RWPE2 (cell line): ENCODE measurements around the gene BFSP1.

Experiments used
- ATAC-seq: fragments of 200-7000 bp; cut with Tn5 transposase; 3 replicates; pipeline ENCODE4 v1.9.1; 2021; ENCODE audit warnings: low read depth
- DNase-seq: peaks from one replicate; pipeline ENCODE4 v3.0.0-alpha.2; 2020; ENCODE audit warnings: low spot score
- H3K27ac ChIP-seq: fragments of 450-650 bp; 2 replicates; pipeline ENCODE4 v1.5.1; 2017; ENCODE audit warnings: mild to moderate bottlenecking; ENCODE audit not compliant: poor library complexity, severe bottlenecking
- H3K27me3 ChIP-seq: fragments of 250-450 bp; sonication (Bioruptor Pico); 2 replicates; pipeline ENCODE4 v1.5.1; 2021; ENCODE audit warnings: mild to moderate bottlenecking, moderate library complexity; ENCODE audit not compliant: insufficient read depth, poor library complexity, severe bottlenecking
- H3K36me3 ChIP-seq: fragments of 250-450 bp; sonication (Bioruptor Pico); 2 replicates; pipeline ENCODE4 v1.5.1; 2020; ENCODE audit warnings: low read depth, mild to moderate bottlenecking, moderate library complexity
- H3K4me1 ChIP-seq: fragments of 250-450 bp; sonication (Bioruptor Pico); 2 replicates; pipeline ENCODE4 v1.5.1; 2021; ENCODE audit warnings: mild to moderate bottlenecking, moderate library complexity; ENCODE audit not compliant: insufficient read depth, poor library complexity, severe bottlenecking
- H3K4me3 ChIP-seq: fragments of 250-450 bp; sonication (Bioruptor Pico); 2 replicates; pipeline ENCODE4 v1.5.1; 2021; ENCODE audit warnings: mild to moderate bottlenecking, moderate library complexity; ENCODE audit not compliant: severe bottlenecking
- H3K9me3 ChIP-seq: fragments of 250-450 bp; sonication (Bioruptor Pico); 2 replicates; pipeline ENCODE4 v1.5.1; 2021; ENCODE audit warnings: mild to moderate bottlenecking, moderate library complexity; ENCODE audit not compliant: severe bottlenecking
- CTCF ChIP-seq: fragments of 450-650 bp; IDR thresholded peaks from one replicate; pipeline ENCODE4 v1.5.1; 2017; ENCODE audit warnings: mild to moderate bottlenecking, moderate library complexity; ENCODE audit not compliant: poor library complexity, severe bottlenecking

Gene BFSP1

GRCh38 chr20:17468073-17468840, 62.9 kb downstream of the BFSP1 start:
- H3K4me3 ChIP-seq, result no peak overlapping the region
- no peak for ATAC-seq
- no peaks in the 10 kb centered on the region for H3K4me1 ChIP-seq
- DNase-seq, result no peak
- no peaks in the 10 kb centered on the region for H3K9me3 ChIP-seq
- no peaks in the 10 kb centered on the region for H3K27me3 ChIP-seq
- no peak overlapping the region for H3K27ac ChIP-seq
- TF ChIP-seq CTCF, result no peak
- H3K36me3 ChIP-seq, result no peaks in the 10 kb centered on the region

- no peaks in the 10 kb centered on the region for H3K27me3 ChIP-seq
- no peak overlapping the region for H3K27ac ChIP-seq
- no peaks in the 10 kb centered on the region for H3K36me3 ChIP-seq
- no peak overlapping the region for H3K4me3 ChIP-seq
- no peaks in the 10 kb centered on the region for H3K9me3 ChIP-seq
- no peak for TF ChIP-seq CTCF
- H3K4me1 ChIP-seq, result no peaks in the 10 kb centered on the region
- DNase-seq, result no peak
- ATAC-seq, result no peak
Observed at GRCh38 chr20:17467120-17467655, 64.0 kb downstream of the BFSP1 start.

- H3K4me3 ChIP-seq, result no peak overlapping the region
- no peak for TF ChIP-seq CTCF
- H3K27me3 ChIP-seq, result no peaks in the 10 kb centered on the region
- DNase-seq (no peak), ATAC-seq (no peak)
- no peaks in the 10 kb centered on the region for H3K9me3 ChIP-seq
- H3K4me1 ChIP-seq, result no peaks in the 10 kb centered on the region
- no peak overlapping the region for H3K27ac ChIP-seq
- no peaks in the 10 kb centered on the region for H3K36me3 ChIP-seq
Observed at GRCh38 chr20:17466641-17467040, 64.5 kb downstream of the BFSP1 start.

- no peak overlapping the region for H3K4me3 ChIP-seq
- H3K27me3 ChIP-seq, result no peaks in the 10 kb centered on the region
- ATAC-seq (no peak), DNase-seq (no peak)
- H3K27ac ChIP-seq, result no peak overlapping the region
- no peaks in the 10 kb centered on the region for H3K36me3 ChIP-seq
- TF ChIP-seq CTCF, result no peak
- H3K4me1 ChIP-seq, result no peaks in the 10 kb centered on the region
- no peaks in the 10 kb centered on the region for H3K9me3 ChIP-seq
Observed at GRCh38 chr20:17465236-17465635, 65.9 kb downstream of the BFSP1 start.

GRCh38 chr20:17463711-17464110, 67.5 kb downstream of the BFSP1 start:
- Histone ChIP-seq H3K9me3 (no peaks in the 10 kb centered on the region), H3K36me3 (no peaks in the 10 kb centered on the region), H3K27ac (no peak overlapping the region), H3K4me3 (no peak overlapping the region), H3K27me3 (no peaks in the 10 kb centered on the region), H3K4me1 (no peaks in the 10 kb centered on the region)
- DNase-seq (no peak), ATAC-seq (no peak)
- TF ChIP-seq CTCF, result no peak
